ENCODE data around the gene HLA-DQA1.

DNA sequence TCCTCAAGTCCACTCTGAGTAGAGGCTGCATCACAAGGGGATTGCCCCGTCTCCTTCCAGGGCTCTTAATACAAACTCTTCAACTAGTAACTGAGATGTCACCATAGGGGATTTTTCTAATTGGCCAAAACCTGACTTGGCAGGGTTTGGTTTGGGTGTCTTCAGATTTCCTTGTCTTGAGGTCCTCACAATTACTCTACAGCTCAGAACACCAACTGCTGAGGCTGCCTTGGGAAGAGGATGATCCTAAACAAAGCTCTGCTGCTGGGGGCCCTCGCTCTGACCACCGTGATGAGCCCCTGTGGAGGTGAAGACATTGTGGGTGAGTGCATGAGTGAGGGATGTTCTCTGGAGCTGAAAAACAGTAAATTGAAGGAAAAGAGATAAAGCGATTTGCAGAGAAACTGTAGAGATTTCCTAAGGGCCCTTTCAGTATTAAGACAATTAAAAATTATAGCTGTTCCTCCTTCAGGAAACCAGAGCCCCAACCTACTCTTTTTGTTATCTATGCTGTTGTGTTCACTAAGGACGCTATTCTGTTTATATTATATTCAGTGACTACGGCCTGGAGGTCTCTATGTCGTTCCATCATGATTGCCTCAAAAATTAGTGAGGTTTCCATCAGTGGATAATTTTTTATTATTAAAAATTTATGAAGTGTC is at the start of gene HLA-DQA1:
- TF ChIP-seq POLR2A (IDR thresholded peaks at IDR 0.05; ENCODE audit: low read length) (no peak), GATA1 (IDR thresholded peaks at IDR 0.05; ENCODE audit: low read depth, low read length) (no peak)
